WERI-Rb-1 (cell line): ENCODE measurements around the gene BCL6.

Experiments
- DNase-seq: peaks from one replicate; pipeline ENCODE4 v3.0.0-alpha.2; 2020
- H3K27ac ChIP-seq: fragments of 250-450 bp; sonication (Bioruptor Pico); 2 replicates; pipeline ENCODE4 v1.5.1; 2020; ENCODE audit warnings: mild to moderate bottlenecking, moderate library complexity
- H3K27me3 ChIP-seq: fragments of 250-450 bp; sonication (Bioruptor Pico); 2 replicates; pipeline ENCODE4 v1.5.1; 2021; ENCODE audit warnings: mild to moderate bottlenecking, low read depth, moderate library complexity; ENCODE audit not compliant: insufficient read depth, severe bottlenecking
- H3K36me3 ChIP-seq: fragments of 250-450 bp; sonication (Bioruptor Pico); 2 replicates; pipeline ENCODE4 v1.5.1; 2020; ENCODE audit warnings: mild to moderate bottlenecking, moderate library complexity
- H3K4me3 ChIP-seq: 2 replicates; pipeline ENCODE4 v1.5.1; 2011; ENCODE audit warnings: low read depth, mild to moderate bottlenecking, control low read depth, low read length
- H3K9me3 ChIP-seq: fragments of 250-450 bp; sonication (Bioruptor Pico); 2 replicates; pipeline ENCODE4 v1.5.1; 2021; ENCODE audit warnings: mild to moderate bottlenecking, moderate library complexity; ENCODE audit not compliant: severe bottlenecking
- CTCF ChIP-seq: IDR thresholded peaks from 2 replicates; pipeline ENCODE4 v1.5.1; 2011; ENCODE audit warnings: low read depth, mild to moderate bottlenecking, control low read depth, inconsistent platforms, low read length

The BCL6 gene

GRCh38 chr3:187709155-187709554 is 36.1 kb downstream of the BCL6 start:
- DNase-seq: peak; percentile 34
- Histone ChIP-seq H3K27ac (no peak overlapping the region), H3K9me3 (no peaks in the 10 kb centered on the region), H3K4me3 (no peak overlapping the region), H3K27me3 (peaks cover 16% of the 10 kb centered on the region), H3K36me3 (no peaks in the 10 kb centered on the region)
- TF ChIP-seq CTCF: peak; percentile 50

- H3K9me3 ChIP-seq: no peaks in the 10 kb centered on the region
- DNase-seq: no peak
- H3K27me3 ChIP-seq: peaks cover 16% of the 10 kb centered on the region
- no peak for TF ChIP-seq CTCF
- no peaks in the 10 kb centered on the region for H3K36me3 ChIP-seq
- H3K4me3 ChIP-seq: no peak overlapping the region
- H3K27ac ChIP-seq: no peak overlapping the region
Measured at GRCh38 chr3:187708696-187709095, 36.6 kb downstream of the BCL6 start.

GRCh38 chr3:187706971-187707370 is 38.3 kb downstream of the BCL6 start:
- no peaks in the 10 kb centered on the region for H3K36me3 ChIP-seq
- no peak overlapping the region for H3K27ac ChIP-seq
- no peak for TF ChIP-seq CTCF
- H3K4me3 ChIP-seq: no peak overlapping the region
- no peak for DNase-seq
- no peaks in the 10 kb centered on the region for H3K9me3 ChIP-seq
- peaks cover 16% of the 10 kb centered on the region for H3K27me3 ChIP-seq

- H3K27ac ChIP-seq: no peak overlapping the region
- H3K36me3 ChIP-seq: no peaks in the 10 kb centered on the region
- no peak for TF ChIP-seq CTCF
- H3K9me3 ChIP-seq: no peaks in the 10 kb centered on the region
- no peak for DNase-seq
- H3K27me3 ChIP-seq: peaks cover 23% of the 10 kb centered on the region
- H3K4me3 ChIP-seq: no peak overlapping the region
Measured at GRCh38 chr3:187705164-187705563, 40.1 kb downstream of the BCL6 start.

GRCh38 chr3:187702507-187703033 is 42.7 kb downstream of the BCL6 start, which contains the start of gene RTP2:
TSS of gene RTP2 (minus strand) at chr3:187702557. CDS start at chr3:187702128, 429 bp downstream.
- DNase-seq: no peak
- Histone ChIP-seq H3K27me3 (peaks cover 29% of the 10 kb centered on the region), H3K9me3 (no peaks in the 10 kb centered on the region), H3K4me3 (no peak within 1 kb of the TSS), H3K27ac (no peak within 1 kb of the TSS), H3K36me3 (no peaks in the 10 kb centered on the region)
- no peak for TF ChIP-seq CTCF

- H3K9me3 ChIP-seq: no peaks in the 10 kb centered on the region
- no peak overlapping the region for H3K4me3 ChIP-seq
- DNase-seq: no peak
- no peak overlapping the region for H3K27ac ChIP-seq
- peaks cover 32% of the 10 kb centered on the region for H3K27me3 ChIP-seq
- H3K36me3 ChIP-seq: no peaks in the 10 kb centered on the region
- no peak for TF ChIP-seq CTCF
Measured at GRCh38 chr3:187700249-187700648, 45.0 kb downstream of the BCL6 start.
